GM18526 (cell line): ENCODE data around the gene BNIP5.

ENCODE experiments used
- POLR2A ChIP-seq: IDR thresholded peaks from 3 replicates; pipeline ENCODE4 v1.6.1; 2011; ENCODE audit not compliant: insufficient read length; ENCODE audit errors: extremely low read depth

Gene BNIP5

DNA sequence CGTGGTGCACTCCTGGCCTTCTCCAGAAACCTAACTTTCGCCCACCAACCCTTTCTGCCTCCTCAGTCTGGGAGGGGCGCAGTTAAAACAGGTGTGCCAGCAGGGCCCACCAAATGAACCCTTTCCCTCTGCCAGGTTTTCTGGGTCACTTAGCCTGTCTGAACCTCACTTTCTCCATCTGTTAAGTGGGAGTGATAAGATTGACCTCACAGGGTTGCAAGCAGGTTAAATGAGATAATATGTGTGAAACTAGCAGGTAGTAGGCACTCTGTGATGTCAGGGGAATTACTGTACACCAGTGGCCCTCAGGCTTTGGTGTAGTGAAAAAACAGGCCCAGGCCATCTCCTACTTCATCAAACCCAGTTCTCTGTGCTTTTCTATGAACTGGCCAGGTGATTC, 14.1 kb downstream of the BNIP5 start:
- no peak for TF ChIP-seq POLR2A

DNA sequence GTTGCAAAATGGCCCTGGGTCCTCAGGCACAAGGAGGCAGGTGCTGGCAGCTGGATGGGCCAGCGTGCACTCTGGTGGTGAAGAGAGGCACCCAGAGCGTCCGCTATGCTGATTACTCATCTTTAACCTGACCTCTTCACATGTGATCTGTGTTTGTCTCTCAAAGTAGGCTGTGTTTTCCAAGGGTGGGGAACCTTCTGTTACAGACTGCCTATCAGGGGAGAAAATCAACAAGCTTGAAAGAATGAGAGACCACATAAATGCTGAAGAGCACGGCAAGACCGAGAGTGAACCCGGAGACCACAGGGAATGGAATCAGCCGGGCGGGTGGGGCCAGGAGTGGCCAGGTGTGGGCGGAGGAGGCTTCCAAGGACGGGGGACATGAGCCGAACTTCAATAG, 16.2 kb downstream of the BNIP5 start:
- TF ChIP-seq POLR2A, result no peak

DNA sequence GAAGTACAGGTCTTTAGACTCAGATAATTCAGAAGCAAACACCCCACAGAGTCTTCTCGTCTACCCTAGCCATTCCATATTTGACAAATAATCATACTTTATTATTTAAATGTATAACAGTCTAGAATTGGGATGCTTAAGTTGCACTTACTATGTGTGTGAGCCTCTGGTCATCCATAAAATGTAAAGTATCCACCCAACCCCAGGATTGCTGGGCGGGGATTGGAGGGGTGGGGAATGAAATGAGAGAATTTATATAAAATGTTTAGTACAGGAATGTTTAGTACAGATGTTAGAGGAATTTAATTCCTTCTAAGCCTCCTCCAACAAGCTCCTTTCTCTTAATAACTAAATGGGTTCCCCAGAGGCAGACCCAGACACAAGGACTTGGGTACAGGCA, 16.9 kb downstream of the BNIP5 start:
- no peak for TF ChIP-seq POLR2A

DNA sequence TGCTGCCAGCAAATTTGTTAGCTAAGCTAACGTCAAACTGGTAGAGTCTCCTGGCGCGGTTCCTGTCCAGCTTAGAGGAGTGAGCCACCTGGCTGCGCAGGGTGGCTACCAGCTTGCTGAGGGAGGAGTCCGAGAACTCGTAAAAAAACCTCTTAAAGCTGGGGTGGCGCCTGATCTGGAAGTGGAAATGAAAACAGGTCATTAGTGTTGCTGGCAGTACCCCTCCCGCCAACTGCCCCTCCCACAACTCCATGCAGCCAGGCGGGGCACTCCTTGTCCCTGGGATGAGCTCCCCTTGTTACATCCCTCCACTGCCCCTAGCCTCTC, 17.3 kb downstream of the BNIP5 start:
- TF ChIP-seq POLR2A, result no peak

DNA sequence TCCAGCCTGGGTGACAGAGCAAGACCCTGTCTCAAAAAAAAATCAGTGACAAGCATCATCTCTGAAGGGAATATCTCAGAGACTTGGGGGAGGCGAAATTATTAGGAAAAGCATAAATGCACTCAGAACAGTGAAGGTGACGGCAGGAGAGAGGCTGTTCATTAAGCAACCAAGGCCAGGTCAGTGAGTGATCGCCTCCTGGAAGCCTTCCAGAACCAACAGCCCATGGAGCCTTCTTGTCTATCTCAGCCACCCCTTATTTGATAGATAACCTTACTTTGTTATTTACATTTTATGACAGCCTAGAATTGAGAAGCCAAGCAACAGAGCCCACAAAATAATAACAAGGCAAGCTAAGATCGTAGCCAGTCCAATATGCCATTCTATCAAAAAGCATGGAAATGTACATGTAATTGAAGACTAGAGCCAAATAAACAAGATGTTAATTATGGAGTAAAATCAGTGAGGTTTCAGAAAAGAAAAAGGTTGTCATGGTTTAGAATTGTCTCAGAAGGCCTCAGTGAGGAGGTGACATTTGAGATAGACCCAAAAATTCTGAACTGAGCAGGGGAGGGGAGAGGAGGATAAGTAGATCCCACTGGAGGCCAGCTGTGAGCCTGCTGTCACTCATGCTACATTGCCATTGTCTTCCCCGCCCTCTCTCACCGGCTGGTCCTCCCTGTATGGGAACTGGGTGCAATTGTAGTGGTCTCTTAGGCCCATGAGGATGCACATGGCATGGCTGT, 17.8 kb downstream of the BNIP5 start:
- TF ChIP-seq POLR2A, result no peak

DNA sequence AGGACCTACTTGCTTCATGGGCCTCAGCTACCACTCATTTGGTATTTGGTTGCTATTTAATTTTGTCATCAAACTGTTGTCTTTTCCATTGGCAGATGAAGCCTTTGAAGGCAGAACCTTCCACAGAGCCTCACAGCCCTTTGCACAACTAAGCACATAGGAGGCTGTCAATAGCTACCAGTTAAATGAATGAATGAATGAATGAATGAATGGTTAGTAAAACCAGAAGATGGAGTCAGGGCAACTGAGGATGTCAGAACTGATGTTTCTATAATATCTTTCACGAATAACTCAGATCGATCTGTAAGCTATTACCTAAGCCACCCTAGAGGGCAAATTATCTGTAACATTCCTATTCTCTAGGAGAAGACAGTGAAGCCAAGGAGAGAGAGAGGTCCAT, 19.1 kb downstream of the BNIP5 start:
- no peak for TF ChIP-seq POLR2A

DNA sequence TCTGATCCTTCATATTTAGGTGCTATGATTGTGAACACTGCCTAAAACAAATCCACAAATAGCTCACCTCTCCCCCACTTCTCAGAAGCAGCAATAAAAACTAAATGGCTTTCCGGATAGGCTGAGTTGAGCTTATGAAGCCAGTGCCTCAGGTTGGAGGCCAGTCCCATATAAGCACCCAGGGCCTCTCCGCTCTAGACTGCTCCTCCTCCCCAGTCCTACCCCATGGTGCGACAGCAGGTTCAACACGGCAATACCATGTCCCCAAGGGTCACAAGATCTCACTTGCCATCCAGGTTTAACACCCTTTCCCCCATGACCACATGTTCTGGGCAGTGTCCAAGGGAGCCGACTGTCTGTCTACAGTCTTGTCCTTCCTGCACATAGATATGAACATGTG, 20.8 kb downstream of the BNIP5 start:
- no peak for TF ChIP-seq POLR2A

DNA sequence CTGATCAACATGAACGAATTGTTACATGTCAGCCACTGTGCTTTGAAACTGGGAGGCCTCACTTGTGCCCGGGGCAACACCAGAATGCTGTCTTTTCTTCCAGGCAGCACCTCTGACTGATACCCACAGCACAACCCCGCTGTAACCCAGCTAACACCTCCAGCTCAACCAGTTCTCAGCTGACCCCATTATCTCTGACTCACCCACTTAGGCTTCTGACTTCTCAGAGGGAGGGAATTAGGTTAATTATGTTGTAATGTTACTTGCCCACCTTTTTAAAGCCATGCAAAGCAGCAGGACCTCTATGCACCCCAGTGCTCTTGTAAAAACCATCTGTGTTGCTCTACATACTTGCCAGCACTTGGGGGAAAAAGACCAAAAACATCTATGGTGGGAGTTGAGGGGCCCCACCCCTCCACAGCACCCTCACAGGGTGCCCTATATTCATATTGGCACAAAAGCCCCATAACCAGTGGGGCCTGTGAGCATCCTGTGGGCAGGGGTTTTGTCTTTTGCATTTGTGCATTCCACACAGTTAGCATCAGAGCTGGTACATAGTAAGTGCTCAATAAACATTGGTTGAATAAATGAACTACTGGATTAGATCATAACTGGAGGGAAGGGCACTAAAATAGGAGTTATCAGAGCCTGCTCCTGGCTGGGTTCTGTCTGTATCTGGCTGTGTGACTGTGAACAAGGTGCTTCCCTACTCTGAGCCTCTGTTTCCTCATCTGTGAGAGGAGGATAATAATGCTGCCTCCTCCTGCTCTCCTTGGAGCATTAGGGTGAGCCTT, 22.3 kb downstream of the BNIP5 start:
- TF ChIP-seq POLR2A, result no peak

DNA sequence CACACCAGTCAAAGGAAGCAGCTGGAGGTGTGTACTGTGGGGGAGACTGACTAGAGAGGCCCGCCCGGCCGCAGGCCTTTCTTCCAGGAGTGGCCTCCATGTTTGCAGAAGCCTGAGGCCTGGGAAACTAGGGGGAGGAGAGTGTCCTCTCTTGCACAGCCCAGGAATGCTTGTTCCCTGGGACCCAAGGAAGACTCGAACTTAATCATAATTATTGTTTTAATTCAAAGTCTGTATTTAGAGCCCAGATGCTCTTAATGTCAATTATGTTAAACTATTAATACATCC, 23.1 kb downstream of the BNIP5 start:
- no peak for TF ChIP-seq POLR2A

DNA sequence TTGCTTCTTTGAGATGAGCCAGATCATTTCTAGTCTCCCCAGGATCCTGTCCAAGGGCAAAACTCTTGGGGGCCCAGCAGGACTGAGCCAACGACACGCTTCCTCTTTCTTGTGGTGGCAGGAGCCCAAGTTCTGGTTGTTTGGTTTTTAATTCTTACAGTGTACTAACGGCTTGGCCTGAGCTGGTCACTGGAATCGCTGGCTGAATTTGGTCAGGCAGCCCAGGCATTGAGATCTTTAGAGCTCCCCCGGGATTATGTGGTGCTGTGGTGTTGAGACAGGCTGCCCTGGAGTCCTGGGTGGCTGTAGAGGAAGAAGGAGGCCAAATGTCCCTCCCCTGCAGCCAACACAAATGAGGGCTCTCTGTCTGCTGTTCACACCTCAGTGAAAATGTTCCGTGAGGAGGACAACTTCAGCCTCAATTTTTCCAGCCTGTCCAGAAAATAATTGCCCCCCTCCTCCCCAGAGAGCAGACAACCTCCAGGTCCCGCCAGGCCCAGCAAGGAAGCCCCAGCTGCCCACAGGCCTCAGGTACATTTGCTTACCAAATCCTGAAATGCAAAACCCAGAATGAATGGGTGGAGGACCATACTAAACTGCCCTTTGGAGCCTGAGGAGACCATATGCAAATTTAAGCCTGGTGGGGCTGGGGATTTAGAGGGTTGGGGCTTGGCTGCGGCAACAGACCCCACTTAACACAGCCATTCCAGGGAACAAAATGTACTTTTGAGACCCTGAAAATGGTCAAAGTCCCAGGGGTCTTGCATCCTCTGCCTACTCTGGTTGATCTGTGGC, 23.6 kb downstream of the BNIP5 start:
- no peak for TF ChIP-seq POLR2A

DNA sequence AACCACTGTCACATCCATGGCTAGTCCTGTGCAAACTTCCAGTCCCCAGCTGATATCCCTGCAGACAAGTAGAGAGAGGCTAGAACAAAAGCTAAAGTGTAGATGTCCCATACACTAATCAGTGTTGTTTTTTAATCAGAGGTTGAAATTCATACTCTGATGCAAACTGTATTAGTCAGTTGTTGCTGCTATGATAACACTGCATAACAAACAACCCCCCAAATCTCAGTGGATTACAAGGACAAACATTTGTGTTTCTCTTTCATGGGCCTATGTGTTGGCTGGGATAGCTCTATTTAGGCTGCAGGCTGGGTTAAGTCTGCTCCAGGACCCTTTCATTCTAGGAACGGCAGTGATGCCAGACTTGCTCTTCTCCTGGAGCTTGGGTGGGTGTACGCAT, 26.8 kb downstream of the BNIP5 start:
- TF ChIP-seq POLR2A, result no peak

DNA sequence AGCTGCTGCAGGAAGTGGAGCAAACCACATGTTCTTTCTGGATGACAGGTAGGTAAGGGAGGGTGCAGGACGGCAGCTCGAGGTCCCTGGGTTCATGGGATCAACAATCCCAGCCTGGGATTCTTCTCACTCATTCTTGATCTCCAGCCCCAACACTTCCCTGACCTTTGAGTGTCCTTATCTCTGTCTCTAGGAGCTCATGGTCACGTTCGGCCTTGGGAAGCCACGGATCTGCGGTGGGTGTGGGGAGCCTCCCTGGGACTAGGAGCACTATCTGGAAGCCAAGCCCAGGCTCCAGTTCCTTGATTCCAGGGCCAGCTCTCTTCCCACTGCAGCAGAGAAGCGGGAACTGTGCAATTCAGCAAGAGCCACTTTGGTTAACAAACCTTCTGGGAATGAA, 27.5 kb downstream of the BNIP5 start:
- TF ChIP-seq POLR2A, result no peak

DNA sequence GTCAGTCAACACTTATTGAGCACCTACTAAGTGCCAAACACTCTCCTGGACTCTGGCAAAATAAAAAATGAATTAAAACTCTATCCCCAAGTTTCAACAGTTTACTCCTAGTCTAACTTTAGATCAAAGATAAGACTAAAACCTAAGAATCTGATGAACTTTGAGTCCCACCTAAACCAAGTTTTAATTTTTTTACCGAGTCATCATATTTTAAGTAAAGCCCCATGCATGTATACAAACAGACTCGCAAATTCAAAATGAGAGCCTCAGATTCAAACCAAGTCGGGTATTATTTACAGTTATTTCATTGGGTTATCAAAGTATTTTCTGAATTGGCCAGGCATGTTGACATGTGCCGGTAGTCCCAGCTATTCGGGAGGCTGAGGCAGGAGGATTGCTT, 28.2 kb downstream of the BNIP5 start:
- TF ChIP-seq POLR2A, result no peak

DNA sequence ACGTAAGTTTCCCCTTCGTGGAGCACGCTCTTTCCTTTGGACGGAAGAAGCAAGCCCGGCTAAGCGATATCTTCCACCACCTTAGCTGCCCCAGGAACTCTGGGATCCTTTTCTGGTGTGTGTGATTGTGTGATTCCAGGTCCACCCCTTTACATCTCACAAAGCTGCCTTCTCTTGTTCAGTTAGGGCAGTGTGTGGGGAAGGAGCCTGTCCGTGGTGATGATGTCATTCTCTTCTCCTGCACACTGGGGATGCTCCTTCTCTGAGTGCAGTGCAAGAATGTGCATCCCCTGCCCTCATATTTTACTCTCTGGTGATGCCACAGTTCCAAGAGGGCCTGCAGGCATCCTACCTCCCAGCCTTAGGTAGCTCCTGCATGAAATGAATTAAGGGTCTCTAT, 30.3 kb downstream of the BNIP5 start:
- TF ChIP-seq POLR2A, result no peak

DNA sequence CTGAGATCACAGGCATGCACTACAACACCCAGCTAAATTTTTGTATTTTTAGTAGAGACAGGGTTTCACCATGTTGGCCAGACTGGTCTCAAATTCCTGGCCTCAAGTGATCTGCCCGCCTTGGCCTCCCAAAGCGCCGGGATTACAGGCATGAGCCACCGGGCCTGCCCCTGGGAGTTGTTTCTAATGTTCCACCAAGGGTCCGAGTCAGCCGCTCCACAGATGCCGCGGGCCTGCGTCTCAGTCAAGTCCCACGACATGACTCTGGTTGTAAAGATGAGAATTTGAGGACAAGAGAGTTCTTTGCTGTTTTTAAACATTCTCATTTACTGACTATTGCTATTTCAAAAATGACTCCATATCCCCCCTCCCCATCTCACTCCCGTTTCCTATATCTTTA, 30.8 kb downstream of the BNIP5 start:
- no peak for TF ChIP-seq POLR2A
